ENCODE data around the gene CYS1. TPM values are rescaled to one million over a fixed set of nuclear protein-coding genes. Genes with fewer than 3 reads are reported as not detected.
"Not testable (repeated sequence)": the region's sequence is repeated elsewhere in the genome, so short reads cannot be mapped to it uniquely, and the experiment has no call there.

CYS1 gene
- total RNA-seq, 2 experiments from 2014 or later, result 0.68 TPM; not detected in 1

GRCh38 chr2:10011606-10012325 is 68.4 kb downstream of the CYS1 start:
- intact Hi-C loops (cut with micrococcal nuclease; ENCODE audit: unreplicated experiment); H3K9me2 ChIP-seq (ENCODE audit: insufficient read depth, low read length); H3K27ac ChIP-seq (ENCODE audit: low read depth, low read length, poor library complexity, severe bottlenecking); CTCF ChIA-PET (ENCODE audit: unreplicated experiment); H3K9me3 ChIP-seq (ENCODE audit: low read length); H3K4me3 ChIP-seq (ENCODE audit: low read depth, low read length, poor library complexity, severe bottlenecking); DNase-seq (ENCODE audit: low spot score); H3K4me1 ChIP-seq (ENCODE audit: insufficient read depth, low read length, poor library complexity, severe bottlenecking); H3K36me3 ChIP-seq (ENCODE audit: insufficient read depth, low read length); H3K4me2 ChIP-seq (ENCODE audit: low read length); POLR2A ChIA-PET; H4K20me1 ChIP-seq (ENCODE audit: insufficient read depth, low read length); H2AFZ ChIP-seq (ENCODE audit: low read length); H3K79me2 ChIP-seq (ENCODE audit: insufficient read depth, low read depth, low read length); BruUV-seq (replicated peaks): not testable (repeated sequence)

GRCh38 chr2:10010861-10011605 is 69.2 kb downstream of the CYS1 start:
- BruUV-seq (replicated peaks); H3K79me2 ChIP-seq (ENCODE audit: insufficient read depth, low read depth, low read length); H3K4me2 ChIP-seq (ENCODE audit: low read length); intact Hi-C loops (cut with micrococcal nuclease; ENCODE audit: unreplicated experiment); H3K4me1 ChIP-seq (ENCODE audit: insufficient read depth, low read length, poor library complexity, severe bottlenecking); POLR2A ChIA-PET; H3K36me3 ChIP-seq (ENCODE audit: insufficient read depth, low read length); H4K20me1 ChIP-seq (ENCODE audit: insufficient read depth, low read length); DNase-seq (ENCODE audit: low spot score); H3K9me3 ChIP-seq (ENCODE audit: low read length); H2AFZ ChIP-seq (ENCODE audit: low read length); H3K9me2 ChIP-seq (ENCODE audit: insufficient read depth, low read length); CTCF ChIA-PET (ENCODE audit: unreplicated experiment); H3K27ac ChIP-seq (ENCODE audit: low read depth, low read length, poor library complexity, severe bottlenecking); H3K4me3 ChIP-seq (ENCODE audit: low read depth, low read length, poor library complexity, severe bottlenecking): not testable (repeated sequence)

- no peak for DNase-seq (ENCODE audit: low spot score)
- no TSS peak for BruUV-seq (replicated peaks)
- Histone ChIP-seq H3K4me3 (ENCODE audit: low read depth, low read length, poor library complexity, severe bottlenecking) (no peak overlapping the region), H4K20me1 (ENCODE audit: insufficient read depth, low read length) (no peaks in the 10 kb centered on the region), H3K9me3 (ENCODE audit: low read length) (no peaks in the 10 kb centered on the region), H3K27ac (ENCODE audit: low read depth, low read length, poor library complexity, severe bottlenecking) (no peak overlapping the region), H3K79me2 (ENCODE audit: insufficient read depth, low read depth, low read length) (no peaks in the 10 kb centered on the region), H2AFZ (ENCODE audit: low read length) (no peak overlapping the region), H3K4me1 (ENCODE audit: insufficient read depth, low read length, poor library complexity, severe bottlenecking) (no peaks in the 10 kb centered on the region), H3K9me2 (ENCODE audit: insufficient read depth, low read length) (no peaks in the 10 kb centered on the region), H3K36me3 (ENCODE audit: insufficient read depth, low read length) (no peaks in the 10 kb centered on the region), H3K4me2 (ENCODE audit: low read length) (no peak overlapping the region)
- intact Hi-C loops (cut with micrococcal nuclease; ENCODE audit: unreplicated experiment), result no loop called here
- TF ChIP-seq CTCF (conservative IDR thresholded peaks at IDR 0.05; ENCODE audit: low read length) (no peak), EZH2phosphoT487 (IDR thresholded peaks at IDR 0.05; ENCODE audit: borderline replicate concordance, low read depth, low read length) (no peak)
- ChIA-PET POLR2A (no interaction called here), CTCF (ENCODE audit: unreplicated experiment) (no interaction called here)
Observed at GRCh38 chr2:10009811-10010781, 70.1 kb downstream of the CYS1 start.
